Parathyroid adenoma (tissue), 2 donors: ENCODE data around the gene DTX2.
"Not testable (repeated sequence)": the region's sequence is repeated elsewhere in the genome, so short reads cannot be mapped to it uniquely, and the experiment has no call there.

Experiments used
- H2AFZ ChIP-seq: fragments of 300-600 bp; sonication (generic); one replicate; pipeline ENCODE4 v1.7.0; 2017; ENCODE audit warnings: antibody characterized with exemption, mild to moderate bottlenecking
- H3K27ac ChIP-seq: fragments of 300-600 bp; sonication (generic); one replicate; pipeline ENCODE4 v1.7.0; 2017
- H3K27me3 ChIP-seq: fragments of 300-600 bp; sonication (generic); one replicate; pipeline ENCODE4 v1.7.0; 2017; ENCODE audit warnings: low read length; ENCODE audit not compliant: control insufficient read depth, insufficient read depth
- H3K36me3 ChIP-seq: fragments of 300-600 bp; sonication (generic); one replicate; pipeline ENCODE4 v1.7.0; 2017; ENCODE audit warnings: low read length; ENCODE audit not compliant: control insufficient read depth, insufficient read depth
- H3K4me1 ChIP-seq: fragments of 300-600 bp; sonication (generic); one replicate; pipeline ENCODE4 v1.7.0; 2017; ENCODE audit warnings: control low read depth
- H3K4me2 ChIP-seq: fragments of 300-600 bp; sonication (generic); one replicate; pipeline ENCODE4 v1.7.0; 2017; ENCODE audit warnings: low read length
- H3K4me3 ChIP-seq: fragments of 300-600 bp; sonication (generic); one replicate; pipeline ENCODE4 v1.7.0; 2017; ENCODE audit warnings: low read depth, low read length
- H3K79me2 ChIP-seq: fragments of 300-600 bp; sonication (generic); one replicate; pipeline ENCODE4 v1.7.0; 2017; ENCODE audit warnings: control low read depth
- H3K9ac ChIP-seq: fragments of 300-600 bp; sonication (generic); one replicate; pipeline ENCODE4 v1.7.0; 2017; ENCODE audit warnings: mild to moderate bottlenecking
- H3K9me3 ChIP-seq: fragments of 300-600 bp; sonication (generic); one replicate; pipeline ENCODE4 v1.7.0; 2017; ENCODE audit warnings: low read length; ENCODE audit not compliant: control insufficient read depth
- CTCF ChIP-seq: fragments of 300-600 bp; sonication (generic); IDR thresholded peaks from one replicate; pipeline ENCODE4 v1.7.0; 2017; ENCODE audit warnings: antibody characterized with exemption, mild to moderate bottlenecking
- donor health status: primary hyperparathyroidism.

The DTX2 gene

GRCh38 chr7:76428868-76429805 is 32.4 kb upstream of the DTX2 start:
- H3K27me3 ChIP-seq, result no peaks in the 10 kb centered on the region
- H3K36me3 ChIP-seq, result no peaks in the 10 kb centered on the region
- no peak overlapping the region for H3K9ac ChIP-seq
- no peaks in the 10 kb centered on the region for H3K4me1 ChIP-seq
- no peak for TF ChIP-seq CTCF
- H3K9me3 ChIP-seq, result no peaks in the 10 kb centered on the region
- H3K79me2 ChIP-seq, result no peaks in the 10 kb centered on the region
- no peak overlapping the region for H3K4me2 ChIP-seq
- no peak overlapping the region for H3K4me3 ChIP-seq
- H2AFZ ChIP-seq, result no peak overlapping the region
- H3K27ac ChIP-seq, result no peak overlapping the region

- H3K79me2 ChIP-seq, result no peaks in the 10 kb centered on the region
These were observed 31.3 kb upstream of the DTX2 start for GRCh38 chr7:76430211-76430610.

GRCh38 chr7:76430836-76431235 is 30.7 kb upstream of the DTX2 start:
- H3K27ac ChIP-seq, result no peak overlapping the region
- no peaks in the 10 kb centered on the region for H3K9me3 ChIP-seq
- H3K27me3 ChIP-seq, result no peaks in the 10 kb centered on the region
- H3K9ac ChIP-seq, result no peak overlapping the region
- H3K36me3 ChIP-seq, result no peaks in the 10 kb centered on the region
- no peak for TF ChIP-seq CTCF
- no peaks in the 10 kb centered on the region for H3K79me2 ChIP-seq
- no peak overlapping the region for H3K4me2 ChIP-seq
- H3K4me3 ChIP-seq, result no peak overlapping the region
- H3K4me1 ChIP-seq, result no peaks in the 10 kb centered on the region
- H2AFZ ChIP-seq, result no peak overlapping the region

More at GRCh38 chr7:76430211-76430610, 31.3 kb upstream of the DTX2 start:
- Histone ChIP-seq H3K9me3 (no peaks in the 10 kb centered on the region), H3K4me1 (no peaks in the 10 kb centered on the region), H3K4me3 (no peak overlapping the region), H3K27me3 (no peaks in the 10 kb centered on the region), H3K4me2 (no peak overlapping the region), H3K9ac (no peak overlapping the region), H3K36me3 (no peaks in the 10 kb centered on the region), H2AFZ (no peak overlapping the region), H3K27ac (no peak overlapping the region)
- no peak for TF ChIP-seq CTCF

- H3K9ac ChIP-seq, H3K27ac ChIP-seq, H3K36me3 ChIP-seq, H3K4me1 ChIP-seq, H3K4me3 ChIP-seq, H3K27me3 ChIP-seq, H2AFZ ChIP-seq, H3K9me3 ChIP-seq, H3K79me2 ChIP-seq, H3K4me2 ChIP-seq: not testable (repeated sequence)
- peak; percentile 82 for TF ChIP-seq CTCF
These were observed 23.6 kb upstream of the DTX2 start for GRCh38 chr7:76437873-76438272.

- H3K9me3 ChIP-seq, H3K27me3 ChIP-seq, H3K27ac ChIP-seq, H3K36me3 ChIP-seq, H3K4me2 ChIP-seq, H3K4me3 ChIP-seq, H3K4me1 ChIP-seq, H3K79me2 ChIP-seq, H2AFZ ChIP-seq, H3K9ac ChIP-seq: not testable (repeated sequence)
These were observed 22.2 kb upstream of the DTX2 start for GRCh38 chr7:76439120-76439888.

- H3K9ac ChIP-seq, H3K9me3 ChIP-seq, H3K36me3 ChIP-seq, H3K4me1 ChIP-seq, H3K27ac ChIP-seq, H3K4me2 ChIP-seq, H3K27me3 ChIP-seq, H3K79me2 ChIP-seq, H3K4me3 ChIP-seq, H2AFZ ChIP-seq: not testable (repeated sequence)
These were observed 21.1 kb upstream of the DTX2 start for GRCh38 chr7:76440404-76440803.

GRCh38 chr7:76441792-76442191 is 19.7 kb upstream of the DTX2 start:
- H3K36me3 ChIP-seq, H3K9ac ChIP-seq, H3K79me2 ChIP-seq, H2AFZ ChIP-seq, H3K4me3 ChIP-seq, H3K27ac ChIP-seq, H3K9me3 ChIP-seq, H3K27me3 ChIP-seq, H3K4me2 ChIP-seq, H3K4me1 ChIP-seq: not testable (repeated sequence)
